ENCODE results near the gene CYBA.

The CYBA gene

GRCh38 chr16:88695753-88696152, 44.9 kb upstream of the CYBA start:
- TF ChIP-seq CTCF (IDR thresholded peaks at IDR 0.05) (no peak), ZFX (IDR thresholded peaks at IDR 0.05; ENCODE audit: borderline replicate concordance) (no peak)
- no peak overlapping the region for H3K27ac ChIP-seq

GRCh38 chr16:88695218-88695617, 44.4 kb upstream of the CYBA start:
- no peak overlapping the region for H3K27ac ChIP-seq
- TF ChIP-seq CTCF (IDR thresholded peaks at IDR 0.05) (no peak), ZFX (IDR thresholded peaks at IDR 0.05; ENCODE audit: borderline replicate concordance) (no peak)

GRCh38 chr16:88694221-88695087, 43.6 kb upstream of the CYBA start:
- TF ChIP-seq ZFX (IDR thresholded peaks at IDR 0.05; ENCODE audit: borderline replicate concordance), result no peak
- no peak for TF ChIP-seq CTCF (IDR thresholded peaks at IDR 0.05)
- no peak overlapping the region for H3K27ac ChIP-seq

- no peak for TF ChIP-seq ZFX (IDR thresholded peaks at IDR 0.05; ENCODE audit: borderline replicate concordance)
- H3K27ac ChIP-seq, result no peak overlapping the region
These were observed 42.7 kb upstream of the CYBA start for GRCh38 chr16:88693420-88694177.

GRCh38 chr16:88692861-88693260, 42.0 kb upstream of the CYBA start:
- no peak overlapping the region for H3K27ac ChIP-seq
- TF ChIP-seq ZFX (IDR thresholded peaks at IDR 0.05; ENCODE audit: borderline replicate concordance), result no peak
- no peak for TF ChIP-seq CTCF (IDR thresholded peaks at IDR 0.05)

- TF ChIP-seq CTCF (IDR thresholded peaks at IDR 0.05) (no peak), ZFX (IDR thresholded peaks at IDR 0.05; ENCODE audit: borderline replicate concordance) (no peak)
- H3K27ac ChIP-seq, result no peak overlapping the region
These were observed 41.2 kb upstream of the CYBA start for GRCh38 chr16:88691924-88692560.

GRCh38 chr16:88691129-88691813, 40.4 kb upstream of the CYBA start:
- H3K27ac ChIP-seq, result no peak overlapping the region
- TF ChIP-seq CTCF (IDR thresholded peaks at IDR 0.05) (no peak), ZFX (IDR thresholded peaks at IDR 0.05; ENCODE audit: borderline replicate concordance) (no peak)
